Ishikawa (cell line): ENCODE results near the gene MBNL3.

Experiments
- CEBPB ChIP-seq: IDR thresholded peaks from 2 replicates; pipeline ENCODE4 v1.6.1; 2012
- EGR1 ChIP-seq: IDR thresholded peaks from 2 replicates; pipeline ENCODE4 v1.6.1; 2012
- EP300 ChIP-seq: IDR thresholded peaks from 2 replicates; pipeline ENCODE4 v1.6.1; 2012; ENCODE audit warnings: borderline replicate concordance
- FOXM1 ChIP-seq: IDR thresholded peaks from 2 replicates; pipeline ENCODE4 v1.6.1; 2012; ENCODE audit warnings: low read depth, borderline replicate concordance
- MAX ChIP-seq: IDR thresholded peaks from 2 replicates; pipeline ENCODE4 v1.6.1; 2012
- REST ChIP-seq: IDR thresholded peaks from 2 replicates; pipeline ENCODE4 v1.6.1; 2012; ENCODE audit warnings: low read depth, mild to moderate bottlenecking
- ZBTB7A ChIP-seq: IDR thresholded peaks from 2 replicates; pipeline ENCODE4 v1.6.1; 2012; ENCODE audit warnings: low read depth

GRCh38 chrX:132365490-132365889, 123.3 kb downstream of the MBNL3 start:
- TF ChIP-seq ZBTB7A (no peak), FOXM1 (no peak), EGR1 (no peak), EP300 (no peak), REST (no peak), CEBPB (no peak), MAX (no peak)
